D721Med (cell line): Measurements from ENCODE around the gene SPSB4.

Source experiments
- DNase-seq: peaks from one replicate; pipeline ENCODE4 v3.0.0; 2011; ENCODE audit warnings: low spot score; ENCODE audit not compliant: insufficient read length
- FAIRE-seq: peaks from 2 replicates; lab custom pipeline; 2011; peaks lifted over from hg19 to GRCh38; lab: Jason Lieb, UNC
- CTCF ChIP-seq: IDR thresholded peaks from 2 replicates; pipeline ENCODE4 v1.5.1; 2012; ENCODE audit warnings: mild to moderate bottlenecking, control low read depth; ENCODE audit not compliant: insufficient read depth; ENCODE audit errors: missing control alignments

SPSB4 gene

GRCh38 chr3:141070229-141070628 lies 19.1 kb downstream of the SPSB4 start:
- FAIRE-seq, result no peak
- DNase-seq, result no peak
- no peak for TF ChIP-seq CTCF

- FAIRE-seq, result no peak
- DNase-seq, result no peak
- TF ChIP-seq CTCF, result no peak
Measured at GRCh38 chr3:141070727-141071357, 19.7 kb downstream of the SPSB4 start.

- no peak for FAIRE-seq
- DNase-seq, result no peak
- TF ChIP-seq CTCF, result no peak
Measured at GRCh38 chr3:141071681-141072260, 20.6 kb downstream of the SPSB4 start.

- DNase-seq (no peak), FAIRE-seq (no peak)
- no peak for TF ChIP-seq CTCF
Measured at GRCh38 chr3:141072950-141073349, 21.8 kb downstream of the SPSB4 start.

- FAIRE-seq, result no peak
- TF ChIP-seq CTCF, result no peak
- no peak for DNase-seq
Measured at GRCh38 chr3:141073580-141073979, 22.4 kb downstream of the SPSB4 start.

GRCh38 chr3:141074529-141074928 lies 23.4 kb downstream of the SPSB4 start:
- TF ChIP-seq CTCF, result no peak
- no peak for FAIRE-seq
- no peak for DNase-seq
